ENCODE results near the gene TNIK. TPM values are rescaled to one million over a fixed set of nuclear protein-coding genes. Genes with fewer than 3 reads are reported as not detected.
A peak's percentile ranks its signal among the peaks of the same experiment; 100 is the strongest.
"Not testable (repeated sequence)": the region's sequence is repeated elsewhere in the genome, so short reads cannot be mapped to it uniquely, and the experiment has no call there.

The TNIK gene
- total RNA-seq, 1 experiment from 2014 or later = 22.4 TPM

DNA sequence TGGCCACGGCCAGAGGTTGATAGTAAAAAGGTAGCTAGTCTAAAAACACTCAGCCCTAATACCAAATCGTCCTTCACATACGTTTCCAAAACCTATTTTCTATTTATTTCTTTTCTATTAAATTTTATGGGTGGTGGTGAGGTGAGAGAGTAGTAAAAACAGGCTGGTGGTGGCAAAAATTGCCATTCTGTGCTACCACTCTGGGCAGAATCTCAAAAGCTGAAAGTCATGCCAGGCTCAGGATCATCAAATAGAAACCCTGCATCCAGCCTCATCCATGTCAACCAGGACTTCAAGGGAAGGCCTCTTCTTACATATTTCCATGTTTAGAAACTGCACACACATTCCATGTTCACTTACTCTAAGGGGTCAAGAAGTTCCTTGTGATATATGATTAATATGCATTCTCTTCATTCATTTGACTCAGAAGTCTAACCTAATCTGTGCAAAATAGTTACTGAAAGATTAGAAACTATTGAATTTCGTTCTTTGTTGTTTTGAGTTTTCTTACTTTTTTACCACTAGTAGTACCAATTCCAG, 153.1 kb downstream of the TNIK start:
- Histone ChIP-seq H3K4me1 (no peaks in the 10 kb centered on the region), H3K4me3 (ENCODE audit: low read depth, low read length) (no peak overlapping the region), H3K36me3 (ENCODE audit: control insufficient read depth, insufficient read depth, low read length) (no peaks in the 10 kb centered on the region), H3K27me3 (replicated peaks; ENCODE audit: control insufficient read depth, insufficient read depth, low read length) (no peaks in the 10 kb centered on the region), H3K9me3 (no peaks in the 10 kb centered on the region)
- ChIA-PET CTCF (no interaction called here), POLR2A (no interaction called here)
- no peak overlapping the region for H3K4me3 Mint-ChIP-seq (ENCODE audit: unreplicated experiment)
- no peak for DNase-seq
- H3K27me3 Mint-ChIP-seq (ENCODE audit: insufficient read depth, unreplicated experiment) = no peaks in the 10 kb centered on the region
- intact Hi-C loops (cut with micrococcal nuclease; ENCODE audit: unreplicated experiment) = no loop called here
- H3K36me3 Mint-ChIP-seq (ENCODE audit: insufficient read depth, unreplicated experiment) = no peaks in the 10 kb centered on the region
- TF ChIP-seq, protein P1, sequence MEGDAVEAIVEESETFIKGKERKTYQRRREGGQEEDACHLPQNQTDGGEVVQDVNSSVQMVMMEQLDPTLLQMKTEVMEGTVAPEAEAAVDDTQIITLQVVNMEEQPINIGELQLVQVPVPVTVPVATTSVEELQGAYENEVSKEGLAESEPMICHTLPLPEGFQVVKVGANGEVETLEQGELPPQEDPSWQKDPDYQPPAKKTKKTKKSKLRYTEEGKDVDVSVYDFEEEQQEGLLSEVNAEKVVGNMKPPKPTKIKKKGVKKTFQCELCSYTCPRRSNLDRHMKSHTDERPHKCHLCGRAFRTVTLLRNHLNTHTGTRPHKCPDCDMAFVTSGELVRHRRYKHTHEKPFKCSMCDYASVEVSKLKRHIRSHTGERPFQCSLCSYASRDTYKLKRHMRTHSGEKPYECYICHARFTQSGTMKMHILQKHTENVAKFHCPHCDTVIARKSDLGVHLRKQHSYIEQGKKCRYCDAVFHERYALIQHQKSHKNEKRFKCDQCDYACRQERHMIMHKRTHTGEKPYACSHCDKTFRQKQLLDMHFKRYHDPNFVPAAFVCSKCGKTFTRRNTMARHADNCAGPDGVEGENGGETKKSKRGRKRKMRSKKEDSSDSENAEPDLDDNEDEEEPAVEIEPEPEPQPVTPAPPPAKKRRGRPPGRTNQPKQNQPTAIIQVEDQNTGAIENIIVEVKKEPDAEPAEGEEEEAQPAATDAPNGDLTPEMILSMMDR (IDR thresholded peaks at IDR 0.05; ENCODE audit: insufficient read depth in 1 of 2, low read depth in 1 of 2, low read length in 1 of 2, severe bottlenecking in 1 of 2, unreplicated experiment in 1 of 2) = no peak
- BruUV-seq (replicated peaks) = no TSS peak
- H3K27ac Mint-ChIP-seq (ENCODE audit: unreplicated experiment) = no peak overlapping the region
- H3K9me3 Mint-ChIP-seq (ENCODE audit: unreplicated experiment) = peaks cover 9% of the 10 kb centered on the region
- no peaks in the 10 kb centered on the region for H3K4me1 Mint-ChIP-seq (ENCODE audit: low read depth, unreplicated experiment)

DNA sequence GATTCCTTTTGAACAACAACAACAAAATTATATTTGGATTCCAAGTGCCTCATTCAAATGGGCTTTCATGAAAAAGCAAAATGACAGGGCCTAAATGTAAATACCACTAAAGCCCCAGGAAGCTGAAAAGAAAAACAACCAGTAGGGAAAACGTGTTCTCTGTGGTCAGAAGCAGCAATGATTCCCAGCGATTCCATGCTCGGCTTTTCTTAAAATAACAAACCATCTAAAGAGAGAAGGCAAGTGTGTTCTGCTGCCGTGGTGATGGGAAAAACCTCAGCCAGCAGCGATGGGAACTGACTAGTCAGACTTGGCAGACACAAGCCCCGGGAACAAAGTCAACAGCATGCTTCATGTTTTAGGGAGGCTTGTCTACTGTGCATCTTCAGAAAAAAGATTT, 153.6 kb downstream of the TNIK start:
- Mint-ChIP-seq H3K4me1 (ENCODE audit: low read depth, unreplicated experiment) (no peaks in the 10 kb centered on the region), H3K9me3 (ENCODE audit: unreplicated experiment) (peaks cover 9% of the 10 kb centered on the region), H3K27me3 (ENCODE audit: insufficient read depth, unreplicated experiment) (no peaks in the 10 kb centered on the region), H3K27ac (ENCODE audit: unreplicated experiment) (no peak overlapping the region), H3K36me3 (ENCODE audit: insufficient read depth, unreplicated experiment) (no peaks in the 10 kb centered on the region), H3K4me3 (ENCODE audit: unreplicated experiment) (no peak overlapping the region)
- no peak for DNase-seq
- Histone ChIP-seq H3K4me3 (ENCODE audit: low read depth, low read length) (no peak overlapping the region), H3K9me3 (no peaks in the 10 kb centered on the region), H3K4me1 (no peaks in the 10 kb centered on the region), H3K36me3 (ENCODE audit: control insufficient read depth, insufficient read depth, low read length) (no peaks in the 10 kb centered on the region), H3K27me3 (replicated peaks; ENCODE audit: control insufficient read depth, insufficient read depth, low read length) (no peaks in the 10 kb centered on the region)
- POLR2A ChIA-PET = no interaction called here
- TF ChIP-seq, protein P1 (IDR thresholded peaks at IDR 0.05; ENCODE audit: insufficient read depth in 1 of 2, low read depth in 1 of 2, low read length in 1 of 2, severe bottlenecking in 1 of 2, unreplicated experiment in 1 of 2) = no peak
- CTCF ChIA-PET = no interaction called here
- BruUV-seq (replicated peaks) = no TSS peak
- intact Hi-C loops (cut with micrococcal nuclease; ENCODE audit: unreplicated experiment) = no loop called here

DNA sequence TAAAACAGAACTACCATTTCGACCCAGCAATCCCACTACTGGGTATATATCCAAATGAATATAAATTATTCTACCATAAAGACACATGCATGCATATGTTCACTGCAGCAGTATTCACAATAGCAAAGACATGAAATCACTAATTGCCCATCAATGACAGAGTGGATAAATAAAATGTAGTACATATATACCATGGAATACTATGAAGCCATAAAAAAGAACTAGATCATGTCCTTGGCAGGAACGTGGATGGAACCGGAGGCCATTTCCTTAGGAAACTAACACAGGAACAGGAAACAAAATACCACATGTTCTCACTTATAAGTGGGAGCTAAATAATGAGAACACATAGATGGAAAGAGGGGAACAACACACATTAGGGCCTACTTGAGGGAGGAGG, 154.4 kb downstream of the TNIK start:
- H3K36me3 ChIP-seq (ENCODE audit: control insufficient read depth, insufficient read depth, low read length); DNase-seq; H3K27ac Mint-ChIP-seq (ENCODE audit: unreplicated experiment); H3K36me3 Mint-ChIP-seq (ENCODE audit: insufficient read depth, unreplicated experiment); H3K9me3 ChIP-seq; intact Hi-C loops (cut with micrococcal nuclease; ENCODE audit: unreplicated experiment); H3K9me3 Mint-ChIP-seq (ENCODE audit: unreplicated experiment); H3K27me3 Mint-ChIP-seq (ENCODE audit: insufficient read depth, unreplicated experiment); POLR2A ChIA-PET; H3K27me3 ChIP-seq (replicated peaks; ENCODE audit: control insufficient read depth, insufficient read depth, low read length); H3K4me1 Mint-ChIP-seq (ENCODE audit: low read depth, unreplicated experiment); H3K4me3 Mint-ChIP-seq (ENCODE audit: unreplicated experiment); CTCF ChIA-PET; BruUV-seq (replicated peaks); H3K4me1 ChIP-seq; H3K4me3 ChIP-seq (ENCODE audit: low read depth, low read length): not testable (repeated sequence)

DNA sequence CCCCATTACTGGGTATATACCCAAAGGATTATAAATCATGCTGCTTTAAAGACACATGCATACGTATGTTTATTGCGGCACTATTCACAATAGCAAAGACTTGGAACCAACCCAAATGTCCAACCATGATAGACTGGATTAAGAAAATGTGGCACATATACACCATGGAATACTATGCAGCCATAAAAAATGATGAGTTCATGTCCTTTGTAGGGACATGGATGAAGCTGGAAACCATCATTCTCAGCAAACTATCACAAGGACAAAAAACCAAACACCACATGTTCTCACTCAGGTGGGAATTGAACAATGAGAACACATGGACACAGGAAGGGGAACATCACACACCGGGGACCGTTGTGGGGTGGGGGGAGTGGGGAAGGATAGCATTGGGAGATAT, 155.7 kb downstream of the TNIK start:
- H3K4me3 Mint-ChIP-seq (ENCODE audit: unreplicated experiment); H3K4me1 Mint-ChIP-seq (ENCODE audit: low read depth, unreplicated experiment); BruUV-seq (replicated peaks); DNase-seq; H3K27ac Mint-ChIP-seq (ENCODE audit: unreplicated experiment); H3K9me3 ChIP-seq; H3K27me3 Mint-ChIP-seq (ENCODE audit: insufficient read depth, unreplicated experiment); POLR2A ChIA-PET; H3K4me3 ChIP-seq (ENCODE audit: low read depth, low read length); CTCF ChIA-PET; H3K36me3 Mint-ChIP-seq (ENCODE audit: insufficient read depth, unreplicated experiment); H3K4me1 ChIP-seq; intact Hi-C loops (cut with micrococcal nuclease; ENCODE audit: unreplicated experiment); H3K27me3 ChIP-seq (replicated peaks; ENCODE audit: control insufficient read depth, insufficient read depth, low read length); H3K36me3 ChIP-seq (ENCODE audit: control insufficient read depth, insufficient read depth, low read length); H3K9me3 Mint-ChIP-seq (ENCODE audit: unreplicated experiment): not testable (repeated sequence)

DNA sequence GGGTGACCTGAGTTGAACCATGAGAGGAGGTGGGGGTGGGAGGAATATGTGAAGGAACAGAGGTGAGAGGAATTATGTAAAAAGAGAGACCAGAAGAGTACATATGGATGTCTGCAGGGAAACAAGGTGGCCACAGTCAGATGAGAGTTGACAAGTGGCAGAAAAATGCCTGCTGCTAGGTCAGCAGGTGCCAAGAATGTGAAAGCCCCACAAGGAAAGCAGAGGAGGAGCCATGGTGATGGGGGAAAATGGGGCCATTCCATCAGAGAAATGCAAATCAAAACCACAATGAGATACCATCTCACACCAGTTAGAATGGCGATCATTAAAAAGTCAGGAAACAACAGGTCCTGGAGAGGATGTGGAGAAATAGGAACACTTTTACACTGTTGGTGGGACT, 156.2 kb downstream of the TNIK start:
- H3K9me3 Mint-ChIP-seq (ENCODE audit: unreplicated experiment) = not testable (repeated sequence)
- H3K27ac Mint-ChIP-seq (ENCODE audit: unreplicated experiment) = peak overlapping the region; percentile 57

More for the DNA sequence above, 156.2 kb downstream of the TNIK start:
- CTCF ChIA-PET; H3K36me3 Mint-ChIP-seq (ENCODE audit: insufficient read depth, unreplicated experiment); POLR2A ChIA-PET; H3K4me3 ChIP-seq (ENCODE audit: low read depth, low read length); H3K4me1 ChIP-seq; H3K27me3 Mint-ChIP-seq (ENCODE audit: insufficient read depth, unreplicated experiment); H3K36me3 ChIP-seq (ENCODE audit: control insufficient read depth, insufficient read depth, low read length); H3K4me1 Mint-ChIP-seq (ENCODE audit: low read depth, unreplicated experiment); H3K27me3 ChIP-seq (replicated peaks; ENCODE audit: control insufficient read depth, insufficient read depth, low read length); intact Hi-C loops (cut with micrococcal nuclease; ENCODE audit: unreplicated experiment); H3K4me3 Mint-ChIP-seq (ENCODE audit: unreplicated experiment); H3K9me3 ChIP-seq; BruUV-seq (replicated peaks); DNase-seq: not testable (repeated sequence)

Measured in Caco-2 (cell line).